Measurements from ENCODE around the gene F2. TPM values are rescaled to one million over a fixed set of nuclear protein-coding genes. Genes with fewer than 3 reads are reported as not detected.

F2 gene
- polyA plus RNA-seq, 1 donor = not detected

GRCh38 chr11:46718155-46719019 lies 626 bp upstream of the F2 start:
- DNase-seq = no peak

GRCh38 chr11:46719543-46720218 lies 668 bp downstream of the F2 start:
- DNase-seq = no peak

GRCh38 chr11:46721286-46721685 lies 2.3 kb downstream of the F2 start:
- DNase-seq = no peak

GRCh38 chr11:46722566-46723358 lies 3.7 kb downstream of the F2 start:
- DNase-seq = no peak

- no peak for DNase-seq
Measured at GRCh38 chr11:46723359-46723680, 4.3 kb downstream of the F2 start.

GRCh38 chr11:46724088-46724487 lies 5.1 kb downstream of the F2 start:
- DNase-seq = no peak

- DNase-seq = no peak
Measured at GRCh38 chr11:46725338-46726205, 6.6 kb downstream of the F2 start.

GRCh38 chr11:46726206-46726862 lies 7.3 kb downstream of the F2 start:
- DNase-seq = no peak

- no peak for DNase-seq
Measured at GRCh38 chr11:46727952-46728658, 9.1 kb downstream of the F2 start.

GRCh38 chr11:46728659-46729040 lies 9.6 kb downstream of the F2 start:
- no peak for DNase-seq

- DNase-seq = no peak
Measured at GRCh38 chr11:46729110-46730027, 10.4 kb downstream of the F2 start.

GRCh38 chr11:46731545-46731944 lies 12.5 kb downstream of the F2 start:
- no peak for DNase-seq

GRCh38 chr11:46733234-46733633 lies 14.2 kb downstream of the F2 start:
- DNase-seq = no peak

- no peak for DNase-seq
Measured at GRCh38 chr11:46736146-46736545, 17.1 kb downstream of the F2 start.

GRCh38 chr11:46736615-46737014 lies 17.6 kb downstream of the F2 start:
- no peak for DNase-seq

- DNase-seq = no peak
Measured at GRCh38 chr11:46737699-46738098, 18.7 kb downstream of the F2 start.

GRCh38 chr11:46738887-46739286 lies 19.9 kb downstream of the F2 start:
- no peak for DNase-seq

GRCh38 chr11:46741600-46742484 lies 22.8 kb downstream of the F2 start:
- no peak for DNase-seq

- no peak for DNase-seq
Measured at GRCh38 chr11:46743043-46743442, 24.0 kb downstream of the F2 start.

Measured in hindlimb muscle (tissue), 1 donor.